NCI-H146 treated with DMSO at 0.1 percent for 48 hours (cell line): Measurements from ENCODE around the gene GPA33.
A peak's percentile ranks its signal among the peaks of the same experiment; 100 is the strongest.
"Not testable (repeated sequence)": the region's sequence is repeated elsewhere in the genome, so short reads cannot be mapped to it uniquely, and the experiment has no call there.

Experiments
- DNase-seq: peaks from one replicate; lab custom pipeline; 2025; ENCODE audit not compliant: unreplicated experiment; lab: John Stamatoyannopoulos, UW

GPA33 gene

DNA sequence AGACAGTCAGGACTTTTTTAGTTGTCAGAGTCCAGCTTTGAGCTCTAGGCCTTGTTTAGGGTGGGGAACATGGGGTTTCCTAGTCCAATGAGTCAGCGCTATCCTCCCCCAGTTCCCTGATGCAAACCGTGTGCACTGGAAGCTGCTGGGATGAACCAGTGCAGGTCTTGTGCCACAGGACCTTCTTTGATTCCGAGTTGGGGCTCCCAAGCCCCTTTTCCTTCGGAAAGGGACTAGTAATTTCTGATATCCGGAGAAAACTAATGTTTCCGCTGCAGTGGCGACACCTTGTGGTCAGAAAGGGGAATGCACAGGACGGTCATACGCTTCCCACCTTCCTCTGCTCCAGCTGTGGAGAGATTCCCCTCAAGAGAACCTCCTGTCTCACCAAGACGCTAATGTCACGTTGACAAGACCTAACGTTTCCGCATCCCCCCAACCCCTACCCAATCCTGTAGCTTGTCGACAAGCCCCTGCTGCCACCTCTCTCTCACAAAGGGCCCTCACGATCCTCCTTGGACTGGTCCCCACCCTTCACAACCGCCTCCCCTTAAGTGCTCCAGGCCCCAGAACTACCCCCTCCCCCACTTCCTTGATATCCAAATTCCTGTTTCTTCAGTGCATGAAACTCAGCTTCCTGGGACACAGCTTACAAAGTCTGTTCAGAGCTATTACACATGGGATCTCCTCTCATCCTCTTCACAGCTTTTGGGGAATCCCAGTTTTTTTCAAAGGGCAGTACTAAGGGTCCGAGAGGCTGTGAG is 30.9 kb downstream of the GPA33 start:
- peak; percentile 48 for DNase-seq

DNA sequence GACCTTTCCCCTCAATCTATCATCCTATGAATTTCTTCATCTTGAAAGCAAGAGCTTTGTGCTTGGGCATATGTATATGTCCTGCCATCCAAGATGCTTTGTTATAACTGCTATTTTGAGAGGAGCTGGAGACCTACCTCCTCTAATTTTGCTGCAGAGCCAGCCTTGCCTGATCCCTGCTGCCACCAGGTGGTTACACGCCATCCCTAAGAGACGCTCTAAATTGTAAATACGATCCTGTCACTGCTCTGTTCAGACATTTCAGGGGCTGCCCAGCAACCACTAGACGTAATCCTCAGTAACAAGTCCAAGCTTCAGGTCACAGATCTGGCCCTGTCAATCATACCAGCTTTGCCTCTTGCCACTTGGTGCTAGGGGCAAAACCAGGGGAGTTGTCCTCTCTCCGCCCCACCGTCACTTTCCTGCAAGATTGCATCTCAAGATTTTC is 32.9 kb downstream of the GPA33 start:
- DNase-seq = peak; percentile 83

DNA sequence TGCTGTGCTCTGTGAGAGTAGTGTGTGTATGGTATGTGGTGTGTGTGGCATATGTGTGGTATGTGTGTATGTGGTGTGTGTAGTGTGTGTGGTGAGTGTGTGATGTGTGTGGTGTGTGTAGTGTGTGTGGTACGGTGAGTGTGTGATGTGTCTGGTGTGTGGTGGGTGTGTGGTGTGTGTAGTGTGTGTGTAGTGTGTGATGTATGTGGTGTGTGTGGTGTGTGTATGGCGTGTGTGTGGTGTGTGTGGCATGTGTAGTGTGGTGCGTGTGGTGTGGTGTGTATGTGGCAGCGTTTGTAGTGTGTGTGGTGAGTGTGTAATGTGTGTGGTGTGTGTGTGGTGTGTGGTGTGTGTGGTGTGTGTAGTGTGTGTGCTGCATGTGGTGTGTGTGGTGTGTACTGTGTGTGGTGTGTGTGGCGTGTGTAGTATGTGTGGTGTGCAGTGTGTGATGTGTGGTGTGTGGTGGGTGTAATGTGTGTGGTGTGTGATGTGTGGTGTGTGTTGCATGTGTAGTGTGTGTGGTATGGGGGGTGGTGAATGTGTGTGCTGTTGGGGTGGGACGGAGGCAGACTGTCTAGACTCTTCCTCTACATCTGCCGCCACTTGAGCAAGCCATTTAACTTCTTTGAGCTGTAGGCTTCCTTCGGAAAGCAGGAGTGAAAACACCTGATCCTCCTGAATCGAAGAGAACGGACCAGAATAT is 33.5 kb downstream of the GPA33 start:
- DNase-seq = no peak

DNA sequence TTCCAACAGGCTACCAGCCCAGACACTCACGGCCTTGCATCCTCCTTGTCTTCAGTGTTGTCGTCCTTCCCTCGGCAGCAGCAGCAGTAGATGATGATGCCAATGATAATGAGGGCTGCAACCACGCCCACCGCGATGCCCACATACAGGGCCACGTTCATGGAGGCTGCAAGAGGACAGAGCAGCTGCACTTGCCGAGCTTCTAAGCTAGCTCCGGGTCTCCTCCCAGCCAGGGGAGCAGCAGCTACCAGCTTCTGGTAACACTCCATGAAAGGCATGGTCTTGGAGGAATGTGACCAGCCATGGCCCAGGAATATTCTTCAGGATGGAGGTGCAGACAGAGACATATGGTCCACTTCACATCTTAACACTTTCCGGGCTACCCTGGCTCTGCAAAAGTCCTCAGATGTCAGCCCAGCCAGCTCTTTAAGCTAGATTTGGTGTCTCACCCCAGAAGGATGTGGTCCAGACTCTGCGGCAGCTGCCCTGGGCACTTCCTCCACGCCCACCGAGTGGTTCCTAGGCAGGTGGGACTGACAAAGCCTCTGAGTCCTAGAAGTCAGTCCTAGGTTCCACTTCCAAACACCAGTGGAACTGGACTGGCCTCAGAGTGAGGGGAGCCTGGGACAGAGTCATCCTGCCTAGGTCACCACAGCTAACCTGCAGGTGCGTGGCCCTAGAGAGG is 35.1 kb downstream of the GPA33 start:
- no peak for DNase-seq

DNA sequence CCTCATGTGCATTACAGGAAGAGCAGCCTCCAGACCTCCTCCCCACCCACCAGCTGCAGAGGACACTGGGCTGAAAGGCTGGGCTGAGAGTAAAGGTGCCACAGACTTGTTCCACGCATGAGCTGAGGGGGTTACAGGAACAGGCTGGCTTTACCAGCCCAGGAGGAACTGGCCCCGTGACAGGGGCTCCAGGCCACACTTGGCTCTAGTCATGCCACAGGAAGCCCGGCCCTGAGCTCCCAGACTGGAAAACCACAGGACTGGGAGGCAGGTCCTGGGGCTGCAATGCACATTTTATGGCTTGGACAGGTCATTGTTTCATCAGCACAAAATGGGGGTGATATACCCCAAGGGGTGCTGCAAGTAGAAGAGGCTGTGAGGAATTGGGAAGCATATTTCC is 35.6 kb downstream of the GPA33 start:
- DNase-seq = no peak

DNA sequence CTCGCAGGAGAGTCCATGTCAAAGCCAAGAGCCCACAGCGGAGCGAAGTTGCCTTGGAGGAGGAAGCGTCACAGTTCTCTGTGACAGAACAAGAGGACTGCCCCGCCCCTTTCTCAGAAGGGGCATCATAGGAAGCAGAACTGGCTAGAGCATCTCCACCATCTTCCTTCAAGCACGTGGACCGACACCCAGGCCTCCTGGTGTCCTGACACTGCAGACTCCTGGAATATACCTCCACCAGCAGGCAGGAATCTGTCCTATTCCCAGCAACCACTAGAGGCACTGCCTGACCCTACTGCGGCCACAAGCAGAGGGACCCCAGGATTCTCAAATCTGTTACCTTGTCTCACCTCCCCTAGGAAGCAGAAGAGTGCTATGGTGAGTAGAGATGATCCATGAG is 37.8 kb downstream of the GPA33 start:
- peak; percentile 17 for DNase-seq

DNA sequence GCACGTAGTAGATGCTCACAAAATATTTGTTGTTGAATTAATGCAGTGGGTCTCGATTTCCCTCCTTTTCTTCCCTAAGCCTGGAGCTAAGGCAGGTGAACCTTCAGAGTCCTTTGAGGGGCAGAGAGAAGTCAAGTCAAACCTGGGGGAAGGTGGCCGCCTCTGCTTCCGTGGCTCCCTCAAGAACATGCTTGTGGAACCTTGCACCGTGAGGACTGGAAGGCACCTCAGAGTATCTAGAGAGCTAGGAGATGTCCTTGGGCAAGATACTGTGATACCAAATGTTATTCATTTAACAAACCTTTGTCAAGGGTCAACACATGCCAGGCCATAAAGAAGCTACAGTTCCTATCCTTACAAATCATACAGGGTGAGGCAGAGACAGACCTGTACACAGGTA is 38.3 kb downstream of the GPA33 start:
- DNase-seq = no peak

DNA sequence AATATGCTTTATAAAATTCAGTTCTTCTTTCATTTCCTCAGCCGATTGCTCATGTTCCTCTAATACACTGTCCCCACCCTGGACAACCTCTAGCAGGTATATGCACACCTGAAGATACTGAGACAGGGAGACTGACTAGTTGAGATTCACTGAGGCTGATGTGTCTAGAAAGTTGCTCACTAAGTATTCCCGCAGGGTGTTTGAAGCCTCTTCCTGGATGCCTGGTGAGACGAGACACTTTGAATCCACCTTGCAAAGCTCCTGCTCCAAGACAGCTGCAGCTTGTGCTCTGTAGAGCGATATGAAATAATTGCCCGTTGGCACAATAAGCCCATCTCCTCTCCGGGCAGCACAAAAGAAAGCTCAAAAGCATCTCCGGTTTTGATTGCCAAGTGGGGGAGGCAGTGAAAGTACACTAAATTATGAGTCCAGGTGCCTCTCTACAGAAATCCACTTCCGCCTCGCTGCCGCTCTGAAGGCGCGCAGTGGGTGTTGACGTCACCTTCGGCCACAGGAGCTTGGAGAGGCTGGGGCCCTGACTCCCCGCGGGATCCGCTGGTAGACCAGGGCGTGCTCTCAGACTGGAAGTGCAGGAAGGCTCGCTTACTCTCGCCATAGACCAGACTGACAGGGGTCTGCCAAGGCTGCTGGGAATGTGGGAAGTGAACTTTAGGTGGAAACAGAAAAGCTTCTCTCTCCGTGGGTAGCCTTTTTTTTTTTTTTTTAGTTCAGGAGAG is 46.3 kb downstream of the GPA33 start:
- peak; percentile 97 for DNase-seq

DNA sequence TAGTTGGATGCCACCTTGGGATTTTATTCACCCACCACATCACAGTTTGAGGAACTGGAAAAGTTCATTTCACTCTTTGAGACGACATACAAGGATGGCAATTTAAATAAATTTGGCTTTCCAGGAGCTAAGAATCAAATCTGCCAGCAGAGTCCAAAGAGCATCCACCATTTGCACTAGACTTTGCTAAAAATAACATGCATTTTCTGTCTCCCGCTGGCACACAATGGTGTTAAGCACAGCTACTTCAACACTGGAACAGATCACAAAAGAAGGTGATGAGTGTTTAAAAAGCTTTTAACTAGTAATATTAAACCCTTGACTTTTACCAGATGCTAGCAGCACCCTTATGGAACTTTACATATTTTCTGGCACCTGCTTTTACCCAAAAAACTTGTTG is 56.5 kb downstream of the GPA33 start:
- DNase-seq = peak; percentile 22

DNA sequence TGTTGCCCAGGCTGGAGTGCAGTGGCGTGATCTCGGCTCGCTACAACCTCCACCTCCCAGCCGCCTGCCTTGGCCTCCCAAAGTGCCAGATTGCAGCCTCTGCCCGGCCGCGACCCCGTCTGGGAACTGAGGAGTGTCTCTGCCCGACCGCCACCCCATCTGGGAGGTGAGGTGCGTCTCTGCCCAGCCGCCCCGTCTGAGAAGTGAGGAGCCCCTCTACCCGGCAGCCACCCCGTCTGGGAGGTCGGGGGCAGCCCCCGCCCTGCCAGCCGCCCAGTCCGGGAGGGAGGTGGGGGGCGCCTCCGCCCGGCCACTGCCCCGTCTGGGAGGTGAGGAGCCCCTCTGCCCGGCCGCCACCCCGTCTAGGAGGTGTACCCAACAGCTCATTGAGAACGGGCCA is 60.6 kb downstream of the GPA33 start:
- not testable (repeated sequence) for DNase-seq

DNA sequence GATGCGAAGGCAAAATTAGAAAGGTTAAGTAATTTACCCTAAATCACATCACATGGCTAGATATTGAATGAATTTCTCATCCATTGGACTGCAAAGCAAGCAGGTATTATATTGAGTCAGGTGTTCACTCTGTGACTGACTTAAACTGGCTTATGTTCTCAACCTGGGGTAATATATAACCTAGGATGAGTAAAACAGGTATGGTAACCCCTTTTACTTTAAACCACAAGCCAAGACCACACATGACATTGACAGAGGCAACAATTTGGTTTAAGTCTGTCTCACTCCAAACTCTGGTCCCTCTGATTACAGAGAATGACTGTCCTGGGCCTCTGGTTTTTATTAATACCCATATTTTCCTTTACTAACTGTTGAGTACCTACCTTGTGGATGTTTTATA is 67.8 kb downstream of the GPA33 start:
- no peak for DNase-seq

DNA sequence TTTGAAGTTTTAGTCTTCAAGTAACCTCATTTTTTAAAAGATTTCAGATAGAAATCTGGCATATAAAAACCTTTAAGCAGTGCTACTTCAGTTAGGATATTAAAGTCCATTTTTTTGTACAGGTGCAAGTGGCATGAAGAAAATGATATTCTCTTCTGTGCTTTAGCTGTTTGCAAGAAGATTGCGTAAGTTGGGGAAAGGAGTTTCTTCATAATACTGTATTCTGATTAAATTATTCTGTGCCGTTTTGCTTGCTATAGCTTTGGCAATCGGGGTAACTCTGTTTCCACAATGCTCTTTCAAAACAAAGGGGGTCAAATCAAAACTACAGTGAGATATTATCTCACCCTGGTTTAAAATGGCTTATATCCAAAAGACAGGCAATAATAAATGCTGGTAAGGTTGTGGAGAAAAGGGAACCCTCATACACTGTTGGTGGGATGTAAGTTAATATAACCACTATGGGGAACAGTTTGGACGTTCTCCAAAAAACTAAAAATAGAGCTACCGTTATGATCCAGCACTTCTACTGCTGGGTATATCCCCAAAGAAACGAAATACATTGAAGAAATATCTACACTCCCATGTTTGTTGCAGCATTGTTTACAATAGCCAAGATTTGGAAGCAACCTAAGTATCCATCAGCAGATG is 74.0 kb downstream of the GPA33 start:
- no peak for DNase-seq

DNA sequence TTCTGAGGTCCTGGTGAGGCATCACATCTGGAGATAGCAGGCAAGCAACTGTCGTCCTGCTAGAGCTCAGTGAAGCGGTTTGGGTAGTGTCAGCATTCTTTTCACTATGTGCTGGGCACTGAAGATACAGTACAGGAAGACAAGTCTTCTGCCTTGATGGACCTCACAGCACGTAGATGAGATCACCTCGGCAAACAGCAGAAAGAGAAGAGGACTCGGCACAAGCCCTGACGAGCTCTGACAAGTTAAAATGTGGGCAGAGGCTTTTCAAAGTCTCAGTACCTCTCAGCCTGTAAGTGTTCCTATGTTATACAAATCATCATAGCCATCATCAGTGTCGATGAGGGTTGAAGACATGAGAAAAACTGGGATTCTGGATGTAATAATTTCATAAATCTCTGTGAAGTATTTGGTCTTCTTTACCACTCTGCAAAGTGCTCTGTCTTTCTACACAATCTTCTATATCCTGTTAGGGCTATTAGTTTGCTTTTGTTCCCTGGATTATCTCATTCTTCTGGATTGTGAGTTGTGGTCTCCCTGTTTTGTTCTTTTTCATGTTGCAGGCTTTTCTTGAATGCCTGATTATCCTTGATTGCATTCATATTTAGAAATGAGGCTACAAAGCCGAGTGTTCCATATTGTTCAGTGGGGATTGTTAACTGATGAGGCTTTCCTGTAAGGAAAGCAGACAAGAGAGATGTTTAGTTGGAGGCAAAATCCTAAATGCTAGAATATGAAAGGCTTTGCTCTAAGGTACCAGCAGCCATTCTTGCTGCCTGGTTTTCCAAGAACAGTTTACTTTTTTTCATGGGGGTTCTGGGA is 76.9 kb downstream of the GPA33 start:
- DNase-seq = no peak

DNA sequence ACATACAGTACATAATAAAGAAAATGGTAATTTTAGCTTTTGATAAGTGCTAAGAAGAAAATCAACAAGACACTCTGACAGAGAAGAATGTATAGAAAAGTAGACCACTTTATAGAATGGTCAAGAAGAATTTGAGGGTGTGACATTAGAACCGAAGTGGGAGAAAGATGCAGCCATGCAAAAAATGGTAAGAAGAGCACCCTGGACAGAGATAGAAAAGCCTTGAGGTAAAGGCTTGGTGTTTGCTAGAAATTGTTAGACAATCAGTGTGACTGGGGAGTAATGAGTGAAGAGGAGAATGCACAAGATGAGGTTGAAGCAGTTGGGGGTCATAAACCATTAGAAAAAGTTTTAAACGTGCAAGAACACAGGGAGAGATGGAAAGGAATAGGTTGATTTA is 77.6 kb downstream of the GPA33 start:
- DNase-seq = no peak

DNA sequence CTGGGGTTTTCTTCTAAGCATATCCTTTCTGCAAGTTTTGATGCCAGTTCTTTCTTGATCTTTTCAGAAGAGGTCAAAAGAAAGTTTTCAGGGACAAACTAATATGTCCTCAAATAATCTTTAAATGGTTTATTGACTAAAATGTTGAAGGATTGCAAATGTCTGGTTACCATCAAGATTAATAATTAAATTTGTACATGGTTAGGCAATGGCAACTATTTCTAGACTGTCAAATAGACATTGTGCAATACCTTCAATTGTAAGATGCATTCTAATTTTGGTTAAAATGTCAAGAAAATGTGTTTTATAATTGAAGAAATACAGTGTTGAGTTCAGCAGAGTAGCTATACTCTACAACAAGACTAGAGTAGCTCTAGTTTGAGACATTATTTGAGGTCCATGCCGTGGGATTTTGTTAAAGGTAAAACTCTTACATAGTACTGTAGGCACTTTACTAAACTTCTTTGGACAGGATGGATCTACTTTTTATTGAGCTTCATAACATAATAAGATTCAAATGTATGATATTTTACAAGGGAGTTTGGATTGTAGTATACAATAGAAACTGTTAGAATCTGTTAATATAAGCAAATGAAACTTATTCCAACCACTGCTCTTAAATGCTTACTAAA is 78.5 kb downstream of the GPA33 start:
- no peak for DNase-seq

DNA sequence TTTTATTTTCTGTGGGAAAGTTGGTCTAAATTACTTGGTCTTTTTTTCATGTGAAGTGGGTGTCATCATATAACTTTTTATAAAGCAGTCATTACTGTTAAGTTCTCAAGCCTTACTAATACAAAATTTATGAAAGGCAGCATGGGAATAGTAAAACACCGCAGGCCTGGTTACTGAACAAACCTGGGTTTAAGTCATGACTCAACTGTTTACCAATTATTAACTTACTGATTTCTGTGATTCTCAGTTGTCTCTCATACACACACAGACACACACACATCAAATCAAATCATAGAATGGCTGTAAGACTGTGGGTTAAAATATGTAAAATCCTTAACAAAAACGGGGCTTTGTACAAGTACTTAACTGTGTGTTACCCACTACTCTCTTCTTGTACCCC is 86.5 kb downstream of the GPA33 start:
- no peak for DNase-seq
